Stomach (tissue), 9 donors: ENCODE data around the gene CEL. TPM values are rescaled to one million over a fixed set of nuclear protein-coding genes. Genes with fewer than 3 reads are reported as not detected.
"Not testable (repeated sequence)": the region's sequence is repeated elsewhere in the genome, so short reads cannot be mapped to it uniquely, and the experiment has no call there.

Experiments
- DNase-seq, 2 donors: peaks; one replicate each; pipeline versions ENCODE4 v3.0.0 to v3.0.0-alpha.2; 2013 to 2019
- H3K27ac ChIP-seq, 5 donors: fragments of 200-600 bp in 4 of 5; sonication (generic) in 4 of 5; one replicate each; pipeline ENCODE4 v1.5.1; 2013 to 2019; ENCODE audit warnings: mild to moderate bottlenecking in 1 of 5, moderate library complexity in 1 of 5
- H3K27me3 ChIP-seq, 3 donors: fragments of 200-600 bp; sonication (generic); one replicate each; pipeline ENCODE4 v1.5.1; 2017 to 2019; ENCODE audit warnings: mixed run types in 1 of 3
- H3K36me3 ChIP-seq, 4 donors: fragments of 200-600 bp; sonication (generic); 1 replicate in 3 of 4; 2 replicates in 1 of 4; pipeline ENCODE4 v1.5.1; 2016 to 2019
- H3K4me1 ChIP-seq, 4 donors: fragments of 200-600 bp; sonication (generic); one replicate each; pipeline ENCODE4 v1.5.1; 2016 to 2019
- H3K4me3 ChIP-seq, 4 donors: fragments of 200-600 bp; sonication (generic) in 3 of 4; one replicate each; pipeline ENCODE4 v1.5.1; 2016 to 2019; ENCODE audit warnings: mild to moderate bottlenecking in 1 of 4
- H3K9me3 ChIP-seq, 4 donors: fragments of 200-600 bp; sonication (generic); one replicate each; pipeline ENCODE4 v1.5.1; 2016 to 2019
- EP300 ChIP-seq: sonication (generic); formaldehyde crosslinking; IDR thresholded peaks from one replicate; pipeline ENCODE4 v1.6.1; 2017; ENCODE audit warnings: antibody characterized with exemption
- POLR2A ChIP-seq, 4 donors: fragments of 450-650 bp; IDR thresholded peaks; one replicate each; pipeline ENCODE4 v1.6.1; 2016; ENCODE audit warnings: antibody characterized with exemption in 4 of 4, control low read depth in 2 of 4, mild to moderate bottlenecking in 1 of 4, moderate library complexity in 1 of 4
- POLR2AphosphoS5 ChIP-seq, 3 donors: sonication (generic); formaldehyde crosslinking; IDR thresholded peaks; one replicate each; pipeline ENCODE4 v1.6.1; 2016; ENCODE audit warnings: antibody characterized with exemption in 3 of 3
- WGBS, 5 donors: extraction: QIAGEN DNeasy Blood & Tissue Kit in 3 of 5; methylation state at CpG; one replicate each; pipeline versions ENCODE4 v1.1.5 to v1.1.7; 2013 to 2018; 5-methylcytosine and 5-hydroxymethylcytosine counted together
- intact Hi-C: fragments of 100-400 bp; cut with DNase I; formaldehyde crosslinking; loops from one replicate; pipeline ENCODE4 v1.15.1; 2023; ENCODE audit warnings: low total_unique reads
- polyA plus RNA-seq, 3 donors: library from polyadenylated mRNA; stranded (reverse); fragments of 200-250 nt; gene quantifications; one replicate each; pipeline ENCODE4 v1.2.3, GENCODE V29; 2013
- total RNA-seq, 5 donors: library from RNA; depleted of rRNA; stranded (reverse); fragments of >200 nt; gene quantifications; one replicate each; pipeline versions ENCODE4 v1.1.0 to v1.2.3, GENCODE V29; 2014 to 2016
- TF ChIP-seq, protein P1 (sequence below), 7 experiments: fragments of 450-650 bp in 4 of 7; fragments of 200-600 bp in 3 of 7; sonication (generic) in 3 of 7; IDR thresholded peaks; one replicate each; pipeline ENCODE4 v1.5.1; 2016 to 2019; ENCODE audit warnings: antibody characterized with exemption in 7 of 7, control low read depth in 2 of 7, mild to moderate bottlenecking in 1 of 7
- donor health status: healthy with polysubstance abuse.
- donor health status: Bipolar disorder and iron deficiency.
- donor health status: healthy.

The CEL gene
- total and polyA plus RNA-seq, 8 donors = 1.2 to 9.9 (median 2.0) TPM; not detected in 3

GRCh38 chr9:133088756-133089155, 27.0 kb downstream of the CEL start:
- no peaks in the 10 kb centered on the region for H3K4me1 ChIP-seq
- H3K27me3 ChIP-seq = no peaks in the 10 kb centered on the region
- 88 to 92% (median 92%) methylated on average over 7 of the region's 7 CpGs for WGBS, 5 donors
- H3K4me3 ChIP-seq = no peak overlapping the region
- intact Hi-C loops = no loop called here
- H3K9me3 ChIP-seq = no peaks in the 10 kb centered on the region
- H3K36me3 ChIP-seq = no peaks in the 10 kb centered on the region
- H3K27ac ChIP-seq = no peak overlapping the region
- DNase-seq = no peak
- TF ChIP-seq POLR2AphosphoS5 (IDR thresholded peaks at IDR 0.05) (no peak), EP300 (no peak), POLR2A (IDR thresholded peaks at IDR 0.05) (no peak)
- TF ChIP-seq, protein P1, sequence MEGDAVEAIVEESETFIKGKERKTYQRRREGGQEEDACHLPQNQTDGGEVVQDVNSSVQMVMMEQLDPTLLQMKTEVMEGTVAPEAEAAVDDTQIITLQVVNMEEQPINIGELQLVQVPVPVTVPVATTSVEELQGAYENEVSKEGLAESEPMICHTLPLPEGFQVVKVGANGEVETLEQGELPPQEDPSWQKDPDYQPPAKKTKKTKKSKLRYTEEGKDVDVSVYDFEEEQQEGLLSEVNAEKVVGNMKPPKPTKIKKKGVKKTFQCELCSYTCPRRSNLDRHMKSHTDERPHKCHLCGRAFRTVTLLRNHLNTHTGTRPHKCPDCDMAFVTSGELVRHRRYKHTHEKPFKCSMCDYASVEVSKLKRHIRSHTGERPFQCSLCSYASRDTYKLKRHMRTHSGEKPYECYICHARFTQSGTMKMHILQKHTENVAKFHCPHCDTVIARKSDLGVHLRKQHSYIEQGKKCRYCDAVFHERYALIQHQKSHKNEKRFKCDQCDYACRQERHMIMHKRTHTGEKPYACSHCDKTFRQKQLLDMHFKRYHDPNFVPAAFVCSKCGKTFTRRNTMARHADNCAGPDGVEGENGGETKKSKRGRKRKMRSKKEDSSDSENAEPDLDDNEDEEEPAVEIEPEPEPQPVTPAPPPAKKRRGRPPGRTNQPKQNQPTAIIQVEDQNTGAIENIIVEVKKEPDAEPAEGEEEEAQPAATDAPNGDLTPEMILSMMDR (IDR thresholded peaks at IDR 0.05) = no peak

- Histone ChIP-seq H3K36me3 (no peaks in the 10 kb centered on the region), H3K27ac (no peak overlapping the region), H3K4me1 (no peaks in the 10 kb centered on the region), H3K27me3 (no peaks in the 10 kb centered on the region), H3K9me3 (no peaks in the 10 kb centered on the region), H3K4me3 (no peak overlapping the region)
- 73 to 90% (median 87%) methylated on average over 6 of the region's 6 CpGs for WGBS, 5 donors
- intact Hi-C loops = no loop called here
- DNase-seq = no peak
- TF ChIP-seq EP300 (no peak), POLR2AphosphoS5 (IDR thresholded peaks at IDR 0.05) (no peak), POLR2A (IDR thresholded peaks at IDR 0.05) (no peak)
- TF ChIP-seq, protein P1 (IDR thresholded peaks at IDR 0.05) = no peak
These were observed 27.5 kb downstream of the CEL start for GRCh38 chr9:133089271-133089671.

GRCh38 chr9:133090187-133090586, 28.4 kb downstream of the CEL start:
- Histone ChIP-seq H3K27ac (no peak overlapping the region), H3K36me3 (no peaks in the 10 kb centered on the region), H3K4me1 (no peaks in the 10 kb centered on the region), H3K27me3 (no peaks in the 10 kb centered on the region), H3K9me3 (peaks cover 0 to under 1% (median 0%) of the 10 kb centered on the region in 4 donors), H3K4me3 (no peak overlapping the region)
- TF ChIP-seq, protein P1 (IDR thresholded peaks at IDR 0.05) = no peak
- TF ChIP-seq POLR2A (IDR thresholded peaks at IDR 0.05) (no peak), EP300 (no peak), POLR2AphosphoS5 (IDR thresholded peaks at IDR 0.05) (no peak)
- 60 to 89% (median 78%) methylated on average over 4 to 6 of the region's 6 CpGs for WGBS, 5 donors
- DNase-seq = no peak
- intact Hi-C loops = no loop called here

GRCh38 chr9:133090752-133091385, 29.1 kb downstream of the CEL start:
- intact Hi-C loops = no loop called here
- no peak overlapping the region for H3K4me3 ChIP-seq
- no peak for TF ChIP-seq EP300
- no peak for TF ChIP-seq POLR2AphosphoS5 (IDR thresholded peaks at IDR 0.05)
- TF ChIP-seq, protein P1 (IDR thresholded peaks at IDR 0.05) = no peak
- no peak for TF ChIP-seq POLR2A (IDR thresholded peaks at IDR 0.05)
- no peaks in the 10 kb centered on the region for H3K36me3 ChIP-seq
- peaks cover 0 to 8% (median 0%) of the 10 kb centered on the region in 4 donors for H3K9me3 ChIP-seq
- H3K27me3 ChIP-seq = no peaks in the 10 kb centered on the region
- H3K4me1 ChIP-seq = no peaks in the 10 kb centered on the region
- 69 to 79% (median 73%) methylated on average over 10 to 11 of the region's 11 CpGs for whole genome bisulfite sequencing, 5 donors
- no peak overlapping the region for H3K27ac ChIP-seq
- DNase-seq = no peak

DNA sequence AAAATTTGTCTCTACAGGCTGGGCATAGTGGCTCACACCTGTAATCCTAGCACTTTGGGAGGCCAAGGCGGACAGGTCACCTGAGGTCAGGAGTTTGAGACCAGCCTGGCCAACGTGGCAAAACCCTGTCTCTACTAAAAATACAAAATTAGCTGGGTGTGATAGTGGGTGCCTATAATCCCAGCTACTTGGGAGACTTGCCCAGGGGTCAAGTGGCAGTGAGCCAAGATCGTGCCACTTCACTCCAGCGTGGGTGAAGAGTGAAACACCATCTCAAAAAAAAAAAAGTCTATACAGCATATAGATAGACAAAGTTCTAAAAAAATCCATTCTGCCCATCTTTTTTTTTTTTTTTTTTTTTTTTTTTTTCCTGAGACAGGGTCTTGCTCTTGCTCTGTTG, 32.6 kb downstream of the CEL start:
- Histone ChIP-seq H3K36me3 (peaks cover 26 to 32% (median 29%) of the 10 kb centered on the region in 4 donors), H3K9me3 (peaks cover 0 to 19% (median 5%) of the 10 kb centered on the region in 4 donors)
- H3K4me3 ChIP-seq, H3K27ac ChIP-seq, intact Hi-C loops, H3K4me1 ChIP-seq, H3K27me3 ChIP-seq, DNase-seq: not testable (repeated sequence)
- WGBS, 5 donors = 80 to 89% (median 85%) methylated on average over 4 of the region's 4 CpGs
